Coronary artery (tissue), 2 donors: ENCODE data around the gene RETREG2.

Experiments
- DNase-seq: peaks from one replicate; pipeline ENCODE4 v3.0.0-alpha.2; 2017; ENCODE audit warnings: low spot score
- H3K27ac ChIP-seq, 2 donors: fragments of 200-600 bp; sonication (generic); one replicate each; pipeline ENCODE4 v1.5.1; 2016 to 2019
- H3K4me3 ChIP-seq: fragments of 200-600 bp; sonication (generic); 2 replicates; pipeline ENCODE4 v1.5.1; 2016; ENCODE audit warnings: mild to moderate bottlenecking, moderate library complexity
- CTCF ChIP-seq: fragments of 200-600 bp; sonication (generic); IDR thresholded peaks from one replicate; pipeline ENCODE4 v1.5.1; 2019; ENCODE audit warnings: antibody characterized with exemption

Gene RETREG2

GRCh38 chr2:219205165-219205538 lies 27.1 kb downstream of the RETREG2 start:
- Histone ChIP-seq H3K27ac (no peak overlapping the region), H3K4me3 (no peak overlapping the region)
- no peak for TF ChIP-seq CTCF
- DNase-seq, result no peak

- Histone ChIP-seq H3K4me3 (peak overlapping the region; percentile 79), H3K27ac (peak overlapping the region; percentile 92 to 94)
- TF ChIP-seq CTCF, result no peak
- no peak for DNase-seq
Observed at GRCh38 chr2:219205981-219206327, 27.9 kb downstream of the RETREG2 start.

GRCh38 chr2:219206328-219207133 lies 28.5 kb downstream of the RETREG2 start, which contains the start of gene ZFAND2B:
ZFAND2B (plus strand) TSS chr2:219206782; CDS start chr2:219206988, 206 bp downstream.
- Histone ChIP-seq H3K27ac (peak within 1 kb of the TSS; percentile 92 to 94), H3K4me3 (peak within 1 kb of the TSS; percentile 79)
- TF ChIP-seq CTCF, result no peak
- DNase-seq, result peak; percentile 96

DNA sequence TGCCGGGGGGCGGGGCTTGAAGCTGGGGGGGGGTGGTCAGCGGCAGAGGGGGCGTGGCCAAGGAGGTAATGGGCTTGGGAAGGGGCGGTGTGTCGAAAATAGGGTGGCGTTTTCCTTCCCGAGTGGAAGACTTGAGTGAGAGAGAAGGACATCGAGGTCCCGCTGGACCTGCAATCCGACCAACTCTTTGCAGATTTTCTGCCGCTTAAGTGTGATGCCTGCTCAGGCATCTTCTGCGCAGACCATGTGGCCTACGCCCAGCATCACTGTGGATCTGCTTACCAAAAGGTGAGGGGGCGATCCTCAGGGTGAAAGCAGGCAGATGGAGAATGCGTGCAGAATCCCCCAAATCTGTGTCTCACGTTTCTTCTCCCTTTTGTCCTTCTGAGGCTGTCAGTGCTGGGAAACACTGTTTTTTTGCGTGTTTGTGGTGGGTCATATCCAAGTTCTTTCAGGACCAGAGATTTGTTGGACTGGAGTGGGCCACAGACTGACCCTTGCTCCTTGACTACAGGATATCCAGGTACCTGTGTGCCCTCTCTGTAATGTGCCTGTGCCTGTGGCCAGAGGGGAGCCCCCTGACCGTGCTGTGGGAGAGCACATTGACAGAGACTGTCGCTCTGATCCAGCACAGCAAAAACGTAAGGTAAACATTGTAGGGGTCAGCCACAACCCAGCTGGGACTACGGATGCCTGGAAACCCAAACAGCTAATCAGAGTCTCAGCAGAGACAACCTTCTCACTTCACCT lies 29.2 kb downstream of the RETREG2 start:
- no peak for TF ChIP-seq CTCF
- no peak for DNase-seq
- Histone ChIP-seq H3K27ac (peak overlapping the region; percentile 92 to 94), H3K4me3 (peak overlapping the region; percentile 79)

GRCh38 chr2:219207884-219208740 lies 30.0 kb downstream of the RETREG2 start:
- Histone ChIP-seq H3K4me3 (peak overlapping the region; percentile 79), H3K27ac (peak overlapping the region; percentile 92 to 94)
- DNase-seq, result no peak
- TF ChIP-seq CTCF, result no peak

- no peak for TF ChIP-seq CTCF
- Histone ChIP-seq H3K27ac (no peak overlapping the region), H3K4me3 (no peak overlapping the region)
- DNase-seq, result no peak
Observed at GRCh38 chr2:219209236-219210195, 31.4 kb downstream of the RETREG2 start.
